Ovary (tissue), 9 donors: Measurements from ENCODE around the gene TM7SF2. TPM values are rescaled to one million over a fixed set of nuclear protein-coding genes. Genes with fewer than 3 reads are reported as not detected.

Experiments
- DNase-seq, 5 donors: peaks; one replicate each; pipeline ENCODE4 v3.0.0-alpha.2; 2019 to 2020
- H3K27ac ChIP-seq, 2 donors: fragments of 200-600 bp; one replicate each; pipeline versions ENCODE4 v1.5.1 to v1.8.0; 2019 to 2022
- H3K27me3 ChIP-seq: fragments of 200-600 bp; one replicate; pipeline ENCODE4 v1.8.0; 2022
- H3K36me3 ChIP-seq: fragments of 200-600 bp; sonication (generic); one replicate; pipeline ENCODE4 v1.5.1; 2019
- H3K4me1 ChIP-seq: one replicate; pipeline ENCODE4 v1.8.1; 2013; ENCODE audit warnings: mild to moderate bottlenecking, moderate library complexity; ENCODE audit not compliant: insufficient read depth
- H3K4me3 ChIP-seq: fragments of 200-600 bp; sonication (generic); one replicate; pipeline ENCODE4 v1.5.1; 2017
- H3K9me3 ChIP-seq, 2 donors: fragments of 200-600 bp in 1 of 2; sonication (generic) in 1 of 2; one replicate each; pipeline versions ENCODE4 v1.5.1 to v1.8.1; 2013 to 2019; ENCODE audit warnings: mild to moderate bottlenecking in 1 of 2, moderate library complexity in 1 of 2
- EP300 ChIP-seq: sonication (generic); formaldehyde crosslinking; IDR thresholded peaks from one replicate; pipeline ENCODE4 v1.6.1; 2017; ENCODE audit warnings: antibody characterized with exemption
- POLR2A ChIP-seq: fragments of 450-650 bp; IDR thresholded peaks from one replicate; pipeline ENCODE4 v1.6.1; 2017; ENCODE audit warnings: antibody characterized with exemption, mild to moderate bottlenecking, moderate library complexity
- WGBS, 3 donors: extraction: QIAGEN DNeasy Blood & Tissue Kit in 1 of 3; methylation state at CpG; one replicate each; pipeline versions ENCODE4 v1.1.5 to v1.1.7; 2013 to 2017; 5-methylcytosine and 5-hydroxymethylcytosine counted together
- intact Hi-C, 4 donors: fragments of 100-400 bp; cut with DNase I; formaldehyde crosslinking; loops; one replicate each; pipeline versions ENCODE4 v1.11.0 to v1.15.1; 2022 to 2023
- polyA plus RNA-seq, 2 donors: library from polyadenylated mRNA; stranded (reverse); fragments of 200-250 nt in 1 of 2; fragments of 350-450 nt in 1 of 2; fragmentation: Illumina TruSeq in 1 of 2; extraction: RNeasy Lipid Tissue Mini Kit (QIAGEN cat#74804) in 1 of 2; gene quantifications; one replicate each; pipeline ENCODE4 v1.2.3, GENCODE V29; 2013 to 2014
- total RNA-seq, 7 donors: library from RNA; depleted of rRNA in 2 of 7; stranded (reverse); fragments of >200 nt in 2 of 7; fragmentation: NEBNext Ultra II Directional in 3 of 7; extraction: Animal tissue kit (Norgen Biotek cat#: 25700) in 3 of 7; gene quantifications; one replicate each; pipeline versions ENCODE4 v1.1.0 to v1.2.4, GENCODE V29; 2016 to 2023
- TF ChIP-seq, protein P1 (sequence below), 3 donors: fragments of 450-650 bp in 2 of 3; fragments of 200-600 bp in 1 of 3; IDR thresholded peaks; one replicate each; pipeline versions ENCODE4 v1.5.1 to v1.8.0; 2016 to 2022; ENCODE audit warnings: antibody characterized with exemption in 3 of 3, mild to moderate bottlenecking in 1 of 3
- donor health status: DM: no; HTN: no; CAD: no; lungs with moderate emphysema.
- donor health status: DM: no; HTN: no; CAD: no.
- donor health status: Bipolar disorder and iron deficiency.
- donor health status: DM: yes; HTN: yes; CAD: no.
- donor health status: DM: no; HTN: no; CAD: no.
- donor health status: DM: yes; HTN: yes; CAD: no.

TM7SF2 gene
- total and polyA plus RNA-seq, 9 donors = 30.0 to 170 (median 76.3) TPM

- Histone ChIP-seq H3K27me3 (no peaks in the 10 kb centered on the region), H3K36me3 (no peaks in the 10 kb centered on the region), H3K4me3 (no peak overlapping the region), H3K27ac (no peak overlapping the region), H3K9me3 (no peaks in the 10 kb centered on the region), H3K4me1 (peaks cover 24% of the 10 kb centered on the region)
- no peak for TF ChIP-seq POLR2A
- TF ChIP-seq, protein P1, sequence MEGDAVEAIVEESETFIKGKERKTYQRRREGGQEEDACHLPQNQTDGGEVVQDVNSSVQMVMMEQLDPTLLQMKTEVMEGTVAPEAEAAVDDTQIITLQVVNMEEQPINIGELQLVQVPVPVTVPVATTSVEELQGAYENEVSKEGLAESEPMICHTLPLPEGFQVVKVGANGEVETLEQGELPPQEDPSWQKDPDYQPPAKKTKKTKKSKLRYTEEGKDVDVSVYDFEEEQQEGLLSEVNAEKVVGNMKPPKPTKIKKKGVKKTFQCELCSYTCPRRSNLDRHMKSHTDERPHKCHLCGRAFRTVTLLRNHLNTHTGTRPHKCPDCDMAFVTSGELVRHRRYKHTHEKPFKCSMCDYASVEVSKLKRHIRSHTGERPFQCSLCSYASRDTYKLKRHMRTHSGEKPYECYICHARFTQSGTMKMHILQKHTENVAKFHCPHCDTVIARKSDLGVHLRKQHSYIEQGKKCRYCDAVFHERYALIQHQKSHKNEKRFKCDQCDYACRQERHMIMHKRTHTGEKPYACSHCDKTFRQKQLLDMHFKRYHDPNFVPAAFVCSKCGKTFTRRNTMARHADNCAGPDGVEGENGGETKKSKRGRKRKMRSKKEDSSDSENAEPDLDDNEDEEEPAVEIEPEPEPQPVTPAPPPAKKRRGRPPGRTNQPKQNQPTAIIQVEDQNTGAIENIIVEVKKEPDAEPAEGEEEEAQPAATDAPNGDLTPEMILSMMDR (IDR thresholded peaks at IDR 0.05) = no peak
- TF ChIP-seq EP300 = no peak
- DNase-seq = peak in 1 of 5 donors; percentile 22
- WGBS, 3 donors = 91 to 92% (median 91%) methylated on average over 10 to 15 of the region's 15 CpGs
- intact Hi-C loops = no loop called here
These were observed 4.6 kb upstream of the TM7SF2 start for GRCh38 chr11:65107078-65107477.

- Histone ChIP-seq H3K4me1 (peaks cover 24% of the 10 kb centered on the region), H3K9me3 (no peaks in the 10 kb centered on the region), H3K27ac (no peak overlapping the region), H3K36me3 (no peaks in the 10 kb centered on the region), H3K27me3 (no peaks in the 10 kb centered on the region), H3K4me3 (no peak overlapping the region)
- DNase-seq = peak in 2 of 5 donors; percentile 43 to 51
- WGBS, 3 donors = 87 to 94% (median 89%) methylated on average over 50 to 52 of the region's 52 CpGs
- intact Hi-C loops = no loop called here
- TF ChIP-seq EP300 (no peak), POLR2A (no peak)
- TF ChIP-seq, protein P1 (IDR thresholded peaks at IDR 0.05) = no peak
These were observed 3.8 kb upstream of the TM7SF2 start for GRCh38 chr11:65107751-65108468.

GRCh38 chr11:65108469-65109123, 3.1 kb upstream of the TM7SF2 start:
- intact Hi-C loops = no loop called here
- no peak overlapping the region for H3K4me3 ChIP-seq
- no peaks in the 10 kb centered on the region for H3K27me3 ChIP-seq
- no peak overlapping the region for H3K27ac ChIP-seq
- TF ChIP-seq, protein P1 (IDR thresholded peaks at IDR 0.05) = no peak
- TF ChIP-seq EP300 (no peak), POLR2A (no peak)
- no peaks in the 10 kb centered on the region for H3K9me3 ChIP-seq
- 90 to 92% (median 91%) methylated on average over 32 to 38 of the region's 38 CpGs for WGBS, 3 donors
- peak in 1 of 5 donors; percentile 42 for DNase-seq
- no peaks in the 10 kb centered on the region for H3K36me3 ChIP-seq
- H3K4me1 ChIP-seq = peaks cover 28% of the 10 kb centered on the region

DNA sequence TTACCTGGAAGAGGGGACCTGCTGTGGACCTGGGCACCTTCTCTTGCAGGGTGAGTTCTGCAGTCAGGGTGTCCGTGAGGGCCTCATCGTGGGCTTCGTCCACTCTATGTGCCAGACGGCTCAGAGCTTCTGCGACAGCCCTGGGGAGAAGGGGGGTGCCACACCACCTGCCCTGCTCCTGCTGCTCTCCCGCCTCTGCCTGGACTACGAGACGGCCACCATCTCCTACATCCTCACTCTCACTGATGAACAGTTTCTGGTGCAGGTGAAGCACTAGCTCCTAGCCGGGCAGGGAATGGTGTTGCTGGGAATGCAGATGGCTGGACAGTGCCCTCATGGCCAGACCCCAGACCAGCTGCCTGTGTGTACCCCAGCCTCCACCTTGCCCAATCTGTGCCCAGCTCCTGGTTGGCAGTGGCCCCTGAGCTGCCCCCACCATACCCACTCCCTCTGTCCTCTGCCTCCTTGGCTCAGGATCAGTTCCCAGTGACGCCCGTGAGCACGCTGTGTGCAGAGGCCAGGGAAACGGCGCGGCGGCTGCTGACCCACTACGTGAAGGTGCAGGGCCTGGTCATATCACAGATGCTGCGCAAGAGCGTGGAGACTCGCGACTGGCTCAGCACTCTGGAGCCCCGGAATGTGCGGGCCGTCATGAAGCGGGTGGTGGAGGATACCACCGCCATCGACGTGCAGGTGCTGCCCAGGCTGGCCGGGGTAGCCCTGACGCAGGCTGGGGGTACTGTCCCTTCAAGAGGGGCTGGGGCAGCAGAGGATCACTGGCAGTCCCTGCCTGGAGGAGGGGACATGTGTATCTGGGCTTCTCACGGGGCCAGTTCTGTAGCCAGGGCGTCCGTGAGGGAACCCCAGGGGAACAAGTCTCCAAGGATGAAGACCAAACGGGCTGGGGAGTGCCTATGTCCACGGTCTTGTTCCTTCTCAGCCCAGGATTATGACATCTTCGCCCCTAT, 2.2 kb upstream of the TM7SF2 start:
- intact Hi-C loops = loop anchor here in 2 of 4 donors (5.0 to 10.0 kb wide), 5 partner anchors 75 to 265 kb away; partner anchors contain the start of genes ARL2 (in 2 of the 2), ATG2A (in 1 of the 2), CAPN1 (in 1 of the 2) and CDC42BPG (in 1 of the 2)
- Histone ChIP-seq H3K27ac (no peak overlapping the region), H3K4me3 (no peak overlapping the region), H3K27me3 (no peaks in the 10 kb centered on the region), H3K9me3 (no peaks in the 10 kb centered on the region), H3K4me1 (peaks cover 25% of the 10 kb centered on the region), H3K36me3 (no peaks in the 10 kb centered on the region)
- TF ChIP-seq, protein P1 (IDR thresholded peaks at IDR 0.05) = no peak
- TF ChIP-seq POLR2A = no peak
- TF ChIP-seq EP300 = no peak
- DNase-seq = peak in 3 of 5 donors; percentile 52 to 57 (median 54)
- WGBS, 3 donors = 83 to 87% (median 84%) methylated on average over 31 to 36 of the region's 36 CpGs
